GM21367 (cell line): Measurements from ENCODE around the gene EPO.
"Not testable (repeated sequence)": the region's sequence is repeated elsewhere in the genome, so short reads cannot be mapped to it uniquely, and the experiment has no call there.

Source experiments
- ATAC-seq: cut with Tn5 transposase; IDR thresholded peaks from one replicate; pipeline ENCODE4 v1.9.1; 2021; ENCODE audit not compliant: unreplicated experiment

The EPO gene

DNA sequence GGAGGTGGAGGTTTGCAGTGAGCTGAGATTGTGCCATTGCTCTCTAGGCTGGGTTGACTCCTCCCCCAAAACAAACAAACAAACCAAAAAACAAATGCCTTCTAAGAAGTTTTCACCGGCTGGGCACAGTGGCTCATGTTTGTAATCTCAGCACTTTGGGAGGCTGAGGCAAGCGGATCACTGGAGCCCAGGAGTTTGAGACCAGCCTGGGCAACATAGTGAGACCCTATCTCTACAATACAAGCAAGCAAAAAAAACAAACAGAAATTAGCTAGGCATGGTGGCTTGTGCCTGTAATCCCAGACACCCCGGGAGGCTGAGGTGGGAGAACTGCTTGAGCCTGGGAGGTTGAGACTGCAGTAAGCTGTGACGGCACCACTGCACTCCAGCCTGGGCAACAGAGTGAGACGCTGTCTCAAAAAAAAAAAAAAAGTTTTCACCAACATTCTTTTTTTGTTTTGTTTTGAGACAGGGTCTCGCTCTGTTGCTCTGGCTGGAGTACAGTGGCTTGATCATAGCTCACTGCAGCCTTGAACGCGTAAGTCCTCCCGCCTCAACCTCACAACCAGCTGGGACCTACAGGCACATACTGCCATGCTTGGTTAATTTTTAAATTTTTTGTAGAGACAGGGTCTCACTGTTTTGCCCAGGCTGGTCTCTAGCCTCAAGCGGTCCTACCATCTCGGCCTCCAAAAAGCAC, 11.8 kb downstream of the EPO start:
- ATAC-seq: no peak

DNA sequence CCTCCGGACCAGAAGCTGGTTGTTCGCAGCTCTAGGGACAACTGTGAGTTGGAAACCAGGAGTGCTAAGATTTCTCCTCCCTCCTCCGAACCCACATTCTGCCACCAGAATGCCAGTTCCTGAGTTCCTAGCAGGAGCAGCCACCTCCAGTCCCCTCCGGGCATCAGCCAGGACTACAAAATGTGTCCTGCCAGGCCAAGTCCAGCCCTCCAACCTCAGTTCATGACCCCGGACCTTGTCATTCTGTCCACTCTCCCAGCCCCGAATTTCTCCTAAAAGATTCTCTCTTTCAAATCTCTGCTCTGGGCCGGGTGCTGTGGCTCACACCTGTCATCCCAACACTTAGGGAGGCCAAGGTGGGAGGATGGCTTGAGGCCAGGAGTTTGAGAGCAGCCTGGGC, 15.5 kb downstream of the EPO start:
- ATAC-seq: no peak

- no peak for ATAC-seq
These were observed 16.4 kb downstream of the EPO start for GRCh38 chr7:100736671-100737070.

DNA sequence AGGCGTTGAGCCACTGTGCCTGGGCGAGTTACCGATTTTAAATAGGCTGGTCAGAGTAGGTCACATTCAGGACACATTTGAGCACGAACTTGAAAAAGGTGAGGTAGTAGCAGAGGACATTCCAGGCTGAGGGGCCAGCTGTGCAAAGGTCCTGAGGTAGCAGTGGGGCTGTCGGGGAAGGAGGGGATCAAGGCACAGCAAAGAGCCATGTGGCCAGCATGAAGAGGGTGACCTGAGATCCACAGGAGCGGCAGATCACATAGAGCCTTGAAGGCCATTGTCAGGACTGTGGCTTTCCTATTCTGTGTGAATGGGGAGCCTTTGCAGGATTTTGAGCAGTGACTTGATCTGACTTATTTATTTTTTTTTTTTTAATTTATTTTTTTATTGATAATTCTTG, 19.7 kb downstream of the EPO start:
- ATAC-seq: no peak

- ATAC-seq: no peak
These were observed 24.3 kb downstream of the EPO start for GRCh38 chr7:100744605-100745004.

DNA sequence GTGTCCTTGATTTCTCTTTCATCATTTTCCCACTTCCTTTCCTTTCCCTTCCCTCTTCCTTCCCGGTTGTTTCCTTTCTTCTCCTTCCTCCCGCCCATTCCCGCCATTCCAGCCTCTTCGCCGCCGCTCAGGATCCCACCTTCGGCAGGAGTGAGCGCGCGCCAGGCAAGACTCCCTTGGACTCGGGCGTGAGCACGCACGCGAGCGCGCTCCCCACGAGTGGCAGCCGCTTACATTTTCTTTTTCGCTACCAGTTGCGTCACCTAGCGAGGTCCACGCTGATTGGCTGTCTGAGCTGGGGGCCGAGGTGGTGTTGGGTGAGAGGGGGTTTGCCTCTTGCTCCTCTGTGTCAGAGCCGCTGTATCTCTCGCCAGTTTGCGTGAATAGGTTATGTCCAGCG, 24.9 kb downstream of the EPO start:
- no peak for ATAC-seq

DNA sequence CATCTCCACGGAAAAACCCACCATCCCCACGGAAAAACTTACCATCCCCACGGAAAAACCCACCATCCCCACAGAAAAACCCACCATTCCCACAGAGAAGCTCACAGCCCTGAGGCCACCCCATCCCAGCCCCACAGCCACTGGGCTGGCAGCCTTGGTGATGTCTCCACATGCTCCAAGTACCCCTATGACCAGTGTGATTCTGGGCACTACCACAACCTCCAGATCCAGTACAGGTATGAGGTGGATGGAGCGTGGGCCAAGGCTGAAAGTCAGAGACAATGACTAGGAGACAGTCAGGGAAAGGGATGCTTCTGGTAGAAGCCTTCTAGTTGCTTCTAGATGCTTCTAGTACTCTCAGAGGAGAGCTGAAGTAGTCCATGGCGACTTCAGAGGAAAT, 32.7 kb downstream of the EPO start:
- no peak for ATAC-seq

- no peak for ATAC-seq
These were observed 33.5 kb downstream of the EPO start for GRCh38 chr7:100753750-100754149.

GRCh38 chr7:100759357-100760171, 39.3 kb downstream of the EPO start:
- no peak for ATAC-seq

DNA sequence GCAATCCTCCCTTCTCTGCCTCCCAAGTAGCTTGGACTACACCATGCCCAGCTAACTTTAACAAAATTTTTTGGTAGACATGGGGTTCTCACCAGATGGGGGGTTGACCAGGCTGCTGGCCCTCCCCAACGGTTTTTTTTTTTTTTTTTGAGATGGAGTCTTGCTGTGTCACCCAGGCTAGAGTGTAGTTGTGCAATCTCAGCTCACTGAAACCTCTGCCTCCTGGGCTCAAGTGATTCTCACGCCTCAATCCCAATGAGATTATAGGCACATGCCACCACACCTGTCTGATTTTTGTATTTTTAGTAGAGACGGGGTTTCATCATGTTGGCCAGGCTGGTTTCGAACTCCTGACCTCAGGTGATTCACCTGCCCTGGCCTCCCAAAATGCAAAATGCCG, 42.6 kb downstream of the EPO start:
- not testable (repeated sequence) for ATAC-seq

DNA sequence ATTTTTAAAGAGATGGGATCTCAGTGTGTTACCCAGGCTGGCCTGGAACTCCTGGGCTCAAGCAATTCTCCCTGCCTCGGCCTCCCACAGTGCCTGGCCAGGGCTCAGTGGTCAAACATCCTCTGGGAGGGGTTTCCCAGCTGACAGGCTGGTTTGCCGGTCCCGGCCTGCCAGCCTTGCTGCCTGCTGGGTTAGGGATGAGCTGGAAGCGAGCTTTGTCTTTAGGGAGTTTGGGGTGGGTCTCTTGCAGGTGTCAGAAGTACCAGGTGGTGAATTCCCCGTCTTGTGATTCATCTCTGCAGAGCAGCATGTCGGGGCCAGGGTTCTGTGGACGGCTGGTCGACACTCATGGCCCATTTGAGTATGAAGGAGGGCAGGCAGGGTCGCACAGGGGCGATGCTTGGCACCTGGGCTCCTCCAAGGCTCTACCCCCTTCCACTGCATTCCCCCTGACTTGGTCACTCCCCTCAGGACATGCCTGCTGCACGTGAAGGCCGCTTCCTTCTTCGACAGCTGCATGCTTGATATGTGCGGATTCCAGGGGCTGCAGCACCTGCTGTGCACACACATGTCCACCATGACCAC, 43.4 kb downstream of the EPO start:
- ATAC-seq: no peak

GRCh38 chr7:100764841-100765240, 44.6 kb downstream of the EPO start:
- ATAC-seq: no peak

DNA sequence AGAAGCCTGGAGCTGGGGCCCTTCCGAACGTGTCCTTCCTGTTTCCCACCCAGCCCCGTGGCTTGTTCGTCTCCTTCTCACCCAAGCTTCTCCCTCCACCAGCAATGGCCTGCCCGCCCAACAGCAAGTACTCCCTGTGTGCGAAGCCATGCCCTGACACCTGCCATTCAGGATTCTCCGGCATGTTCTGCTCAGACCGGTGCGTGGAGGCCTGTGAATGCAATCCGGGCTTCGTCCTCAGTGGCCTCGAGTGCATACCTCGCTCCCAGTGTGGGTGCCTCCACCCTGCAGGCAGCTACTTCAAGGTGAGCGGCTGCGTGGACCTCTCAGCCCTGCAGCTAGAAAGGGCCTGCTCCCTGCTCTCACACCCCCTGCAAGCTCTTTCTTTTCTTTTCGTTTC, 45.0 kb downstream of the EPO start:
- ATAC-seq: no peak

DNA sequence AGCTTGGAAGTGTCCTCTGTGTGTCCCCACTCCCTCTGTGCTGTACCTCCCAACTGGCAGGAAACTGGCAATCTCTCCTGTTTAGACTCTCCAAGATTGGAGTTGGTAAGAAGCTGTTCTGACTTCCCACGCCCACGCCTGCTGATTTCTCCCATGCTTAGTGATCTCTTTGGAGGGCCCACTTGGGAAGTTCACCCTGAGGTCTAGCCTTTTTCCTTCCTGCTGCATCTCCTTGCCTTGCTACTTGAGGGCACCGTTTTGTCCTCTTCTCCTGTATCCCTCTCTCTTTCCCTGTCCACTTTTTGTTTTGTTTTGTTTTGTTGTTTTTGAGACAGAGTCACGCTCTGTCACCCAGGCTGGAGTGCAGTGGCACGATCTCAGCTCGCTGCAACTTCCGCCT, 48.5 kb downstream of the EPO start:
- no peak for ATAC-seq
